Uterus (tissue), 2 donors: Measurements from ENCODE around the gene NUDT22.

Source experiments
- CTCF ChIP-seq, 4 experiments: fragments of 200-600 bp in 2 of 4; fragments of 450-650 bp in 2 of 4; sonication (generic) in 2 of 4; IDR thresholded peaks; one replicate each; pipeline ENCODE4 v1.5.1; 2016 to 2019; ENCODE audit warnings: antibody characterized with exemption in 4 of 4, mild to moderate bottlenecking in 2 of 4, moderate library complexity in 1 of 4
- POLR2A ChIP-seq, 2 donors: fragments of 450-650 bp; IDR thresholded peaks; one replicate each; pipeline ENCODE4 v1.6.1; 2016; ENCODE audit warnings: antibody characterized with exemption in 2 of 2, mild to moderate bottlenecking in 1 of 2, moderate library complexity in 1 of 2

- no peak for TF ChIP-seq CTCF (IDR thresholded peaks at IDR 0.05)
- TF ChIP-seq POLR2A (IDR thresholded peaks at IDR 0.05) = no peak
Observed at GRCh38 chr11:64207256-64208085, 18.6 kb upstream of the NUDT22 start.
